Measurements from ENCODE around the gene SHANK1.

The SHANK1 gene

GRCh38 chr19:50710612-50711011, 9.0 kb downstream of the SHANK1 start:
- TF ChIP-seq TCF12 (IDR thresholded peaks at IDR 0.05; ENCODE audit: low read depth) (no peak), CEBPB (IDR thresholded peaks at IDR 0.05) (no peak), RAD21 (IDR thresholded peaks at IDR 0.05; ENCODE audit: low read depth) (no peak), YY1 (IDR thresholded peaks at IDR 0.05; ENCODE audit: low read depth) (no peak), REST (IDR thresholded peaks at IDR 0.05; ENCODE audit: low read depth) (no peak), TAF1 (IDR thresholded peaks at IDR 0.05; ENCODE audit: low read depth) (no peak)

GRCh38 chr19:50710094-50710493, 9.5 kb downstream of the SHANK1 start:
- no peak for TF ChIP-seq TEAD4 (IDR thresholded peaks at IDR 0.05)
- TF ChIP-seq USF1 (IDR thresholded peaks at IDR 0.05) = no peak
- no peak for TF ChIP-seq YY1 (IDR thresholded peaks at IDR 0.05; ENCODE audit: low read depth)
- TF ChIP-seq, protein P1, sequence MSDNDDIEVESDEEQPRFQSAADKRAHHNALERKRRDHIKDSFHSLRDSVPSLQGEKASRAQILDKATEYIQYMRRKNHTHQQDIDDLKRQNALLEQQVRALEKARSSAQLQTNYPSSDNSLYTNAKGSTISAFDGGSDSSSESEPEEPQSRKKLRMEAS (IDR thresholded peaks at IDR 0.05) = no peak
- no peak for TF ChIP-seq TAF1 (IDR thresholded peaks at IDR 0.05; ENCODE audit: low read depth)
- TF ChIP-seq EGR1 (IDR thresholded peaks at IDR 0.05) = no peak
- no peak for TF ChIP-seq TCF12 (IDR thresholded peaks at IDR 0.05; ENCODE audit: low read depth)
- TF ChIP-seq RAD21 (IDR thresholded peaks at IDR 0.05; ENCODE audit: low read depth) = no peak
- no peak for TF ChIP-seq REST (IDR thresholded peaks at IDR 0.05; ENCODE audit: low read depth)
- TF ChIP-seq FOXM1 (IDR thresholded peaks at IDR 0.05; ENCODE audit: borderline replicate concordance, low read depth) = no peak

DNA sequence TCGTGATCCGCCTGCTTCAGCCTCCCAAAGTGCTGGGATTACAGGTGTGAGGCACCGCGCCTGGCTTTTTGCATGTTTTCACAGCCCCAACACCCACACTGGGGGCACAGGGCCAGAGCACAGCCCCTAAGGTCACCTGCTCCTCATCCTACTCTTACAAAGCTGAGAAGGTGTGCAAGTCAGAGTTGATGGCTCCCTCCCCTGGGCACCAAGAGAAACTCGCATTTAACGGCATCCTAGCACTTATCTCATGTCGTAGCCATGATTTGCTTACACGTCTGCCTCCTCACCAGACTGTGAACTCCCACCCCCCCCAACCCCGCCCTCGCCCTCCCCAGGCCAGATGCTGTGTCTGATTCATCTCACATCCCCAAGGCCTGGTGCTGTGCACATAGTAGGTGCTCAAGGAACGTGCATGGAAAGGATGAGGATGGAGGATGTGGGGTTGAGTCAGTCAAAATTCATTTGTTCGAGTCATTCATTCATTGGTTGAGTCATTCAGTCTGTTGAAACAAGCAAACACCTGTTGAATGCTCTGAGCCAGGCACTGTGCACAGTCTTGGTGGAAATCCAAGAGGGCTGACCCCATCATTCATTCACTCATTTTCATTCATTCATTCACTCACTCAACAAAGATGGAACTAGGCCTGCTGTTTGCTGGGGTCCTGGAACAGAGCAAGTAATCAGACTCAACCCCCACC, 11.3 kb downstream of the SHANK1 start:
- TF ChIP-seq CEBPB (IDR thresholded peaks at IDR 0.05) (no peak), REST (IDR thresholded peaks at IDR 0.05; ENCODE audit: low read depth) (no peak), YY1 (IDR thresholded peaks at IDR 0.05; ENCODE audit: low read depth) (no peak), USF1 (IDR thresholded peaks at IDR 0.05) (no peak), TAF1 (IDR thresholded peaks at IDR 0.05; ENCODE audit: low read depth) (no peak), FOXM1 (IDR thresholded peaks at IDR 0.05; ENCODE audit: borderline replicate concordance, low read depth) (no peak), EGR1 (IDR thresholded peaks at IDR 0.05) (no peak), EP300 (IDR thresholded peaks at IDR 0.05; ENCODE audit: borderline replicate concordance) (no peak), TEAD4 (IDR thresholded peaks at IDR 0.05) (no peak), NFIC (IDR thresholded peaks at IDR 0.05) (no peak), TCF12 (IDR thresholded peaks at IDR 0.05; ENCODE audit: low read depth) (no peak), ZBTB7A (IDR thresholded peaks at IDR 0.05; ENCODE audit: low read depth) (no peak), CREB1 (IDR thresholded peaks at IDR 0.05; ENCODE audit: low read depth) (no peak), RAD21 (IDR thresholded peaks at IDR 0.05; ENCODE audit: low read depth) (no peak)
- TF ChIP-seq, protein P1 (IDR thresholded peaks at IDR 0.05) = no peak

DNA sequence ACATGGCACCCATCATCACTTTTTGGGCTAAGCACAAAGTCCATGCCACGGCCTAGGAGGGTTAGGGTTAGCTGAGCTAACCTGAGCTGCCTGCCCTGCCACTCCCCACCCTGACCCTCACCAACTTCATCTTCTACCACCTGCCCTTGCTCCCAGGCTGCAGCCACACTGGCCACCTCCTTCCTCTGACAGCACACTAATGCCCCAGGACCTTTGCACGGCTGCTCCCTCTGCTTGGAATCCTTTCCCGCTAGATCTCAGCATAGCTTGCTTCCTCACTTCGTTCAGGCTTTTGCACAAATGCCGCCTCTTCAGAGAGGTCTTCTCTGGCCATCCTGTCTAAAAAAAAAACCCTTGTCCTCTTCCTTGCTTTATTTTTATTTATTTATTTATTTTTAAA, 13.2 kb downstream of the SHANK1 start:
- TF ChIP-seq EGR1 (IDR thresholded peaks at IDR 0.05) (no peak), RAD21 (IDR thresholded peaks at IDR 0.05; ENCODE audit: low read depth) (no peak), CREB1 (IDR thresholded peaks at IDR 0.05; ENCODE audit: low read depth) (no peak), FOXM1 (IDR thresholded peaks at IDR 0.05; ENCODE audit: borderline replicate concordance, low read depth) (no peak), EP300 (IDR thresholded peaks at IDR 0.05; ENCODE audit: borderline replicate concordance) (no peak)

All from Ishikawa (cell line).